Spinal cord (tissue), 10 donors: ENCODE results near the gene LDLRAD1. TPM values are rescaled to one million over a fixed set of nuclear protein-coding genes. Genes with fewer than 3 reads are reported as not detected.
A peak's percentile ranks its signal among the peaks of the same experiment; 100 is the strongest.
"Not testable (repeated sequence)": the region's sequence is repeated elsewhere in the genome, so short reads cannot be mapped to it uniquely, and the experiment has no call there.

Source experiments
- DNase-seq, 6 donors: peaks; one replicate each; pipeline versions ENCODE4 v3.0.0 to v3.0.0-alpha.2; 2013 to 2015; ENCODE audit warnings: low spot score in 6 of 6, low read depth in 4 of 6
- H3K27ac ChIP-seq: one replicate; pipeline ENCODE4 v1.5.1; 2013; ENCODE audit warnings: low read depth, low read length, control low read depth
- H3K27me3 ChIP-seq: one replicate; pipeline ENCODE4 v1.6.1; 2013; ENCODE audit warnings: low read length; ENCODE audit not compliant: control insufficient read depth, insufficient read depth
- H3K36me3 ChIP-seq: one replicate; pipeline ENCODE4 v1.6.1; 2013; ENCODE audit warnings: low read length; ENCODE audit not compliant: control insufficient read depth, insufficient read depth
- H3K4me1 ChIP-seq: one replicate; pipeline ENCODE4 v1.6.1; 2013; ENCODE audit warnings: low read length; ENCODE audit not compliant: control insufficient read depth, insufficient read depth
- H3K4me3 ChIP-seq: one replicate; pipeline ENCODE4 v1.5.1; 2013; ENCODE audit warnings: low read depth, low read length, control low read depth
- H3K9me3 ChIP-seq: one replicate; pipeline ENCODE4 v1.6.1; 2013; ENCODE audit warnings: low read length; ENCODE audit not compliant: control insufficient read depth, insufficient read depth
- WGBS: methylation state at CpG from one replicate; pipeline ENCODE4 v1.1.5; 2013; ENCODE audit warnings: missing lambda C conversion rate; ENCODE audit not compliant: insufficient coverage; 5-methylcytosine and 5-hydroxymethylcytosine counted together
- polyA plus RNA-seq, 2 donors: library from polyadenylated mRNA; unstranded; fragments of 120-200 nt; gene quantifications; one replicate each; pipeline ENCODE4 v1.2.1, GENCODE V29; 2013; ENCODE audit not compliant: insufficient read length in 2 of 2
- total RNA-seq, 2 donors: library from RNA; depleted of rRNA in 1 of 2; stranded (reverse); fragments of 120-200 nt in 1 of 2; fragments of >200 nt in 1 of 2; gene quantifications; one replicate each; pipeline versions ENCODE4 v1.2.3 to v1.2.4, GENCODE V29; 2013 to 2014
- donor health status: healthy.

LDLRAD1 gene
- total and polyA plus RNA-seq, 4 donors: not detected

DNA sequence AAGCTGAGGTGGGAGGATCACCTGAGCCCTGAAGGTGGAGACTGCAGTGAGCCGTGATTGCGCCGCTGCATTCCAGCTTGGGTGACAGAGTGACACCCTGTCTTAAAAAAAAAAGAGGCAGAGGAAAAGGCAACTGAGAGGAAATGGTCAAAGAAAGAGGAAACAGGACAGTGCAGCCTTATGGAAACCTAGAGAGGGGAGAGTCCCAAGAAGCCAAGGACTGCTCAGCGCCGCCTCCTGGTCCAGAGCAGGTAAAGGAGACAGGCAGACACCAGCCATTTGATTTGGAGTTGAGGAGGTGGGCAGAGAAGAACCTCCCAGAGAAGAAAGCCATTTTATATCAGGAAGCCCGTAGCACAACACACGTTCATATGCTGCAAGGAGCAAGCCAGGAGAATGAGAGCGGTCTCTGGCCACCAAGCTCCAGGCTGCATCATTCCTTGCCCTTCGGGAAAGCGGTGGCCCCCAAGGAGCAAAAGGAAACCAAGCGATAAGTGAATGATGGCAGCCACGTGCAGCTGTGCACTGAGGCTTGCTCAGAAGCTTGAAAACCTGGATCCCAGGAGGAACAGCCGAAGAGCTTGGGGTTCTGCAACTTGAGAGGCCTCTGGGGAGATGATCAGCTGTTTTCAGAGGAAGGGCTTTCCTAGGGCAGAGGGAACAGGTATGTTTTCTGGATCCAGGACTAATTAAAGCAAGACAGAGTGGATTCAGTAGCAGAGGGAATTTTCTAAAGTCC, 38.1 kb downstream of the LDLRAD1 start:
- Histone ChIP-seq H3K4me1 (peaks cover 13% of the 10 kb centered on the region), H3K36me3 (peaks cover 5% of the 10 kb centered on the region), H3K4me3 (no peak overlapping the region), H3K27me3 (no peaks in the 10 kb centered on the region), H3K27ac (no peak overlapping the region), H3K9me3 (no peaks in the 10 kb centered on the region)
- peak in 1 of 6 donors; percentile 34 for DNase-seq
- WGBS: 81% methylated on average over 13 of the region's 13 CpGs

DNA sequence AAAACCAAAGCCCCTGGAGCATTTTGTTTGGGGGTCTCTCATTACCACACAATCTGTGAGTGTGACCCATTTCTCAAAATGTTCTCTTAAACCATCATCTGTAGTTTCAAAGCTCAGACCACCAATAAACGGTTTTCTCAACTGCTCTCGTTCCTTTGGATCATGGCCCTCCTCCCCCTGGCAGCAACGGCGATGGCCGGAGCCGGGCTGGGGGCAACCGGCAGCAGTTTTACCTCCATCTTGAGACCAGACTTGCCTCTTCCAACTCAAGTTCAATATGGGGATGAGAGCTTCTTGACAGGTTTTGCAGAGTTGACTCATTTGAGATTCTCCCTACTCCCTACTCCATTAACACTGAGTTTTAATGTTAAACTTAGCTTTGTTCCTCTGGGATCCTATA, 42.1 kb downstream of the LDLRAD1 start:
- H3K27me3 ChIP-seq: no peaks in the 10 kb centered on the region
- H3K4me3 ChIP-seq: no peak overlapping the region
- peaks cover 4% of the 10 kb centered on the region for H3K4me1 ChIP-seq
- DNase-seq: no peak
- H3K36me3 ChIP-seq: peaks cover 8% of the 10 kb centered on the region
- no peak overlapping the region for H3K27ac ChIP-seq
- no peaks in the 10 kb centered on the region for H3K9me3 ChIP-seq
- 96% methylated on average over 2 of the region's 7 CpGs for WGBS

DNA sequence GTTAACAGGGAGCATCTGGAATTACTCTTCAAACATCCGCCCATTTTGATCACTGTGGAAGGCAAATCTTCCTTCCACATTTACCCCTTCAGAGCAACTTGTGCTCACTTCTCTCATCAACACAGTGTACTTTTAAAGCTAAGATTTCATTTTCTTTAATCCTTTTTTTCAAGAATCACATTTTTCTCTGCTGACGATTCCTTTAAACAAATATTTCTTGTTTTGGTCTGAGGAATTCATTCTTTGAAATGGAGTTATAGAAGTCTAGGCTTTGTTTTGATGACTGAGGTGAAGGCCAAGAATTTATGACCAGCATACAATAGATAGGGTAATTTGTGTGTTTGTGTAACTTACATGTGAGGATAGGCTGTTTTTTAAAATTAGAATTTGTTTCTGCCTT, 46.3 kb downstream of the LDLRAD1 start:
- Histone ChIP-seq H3K9me3 (no peaks in the 10 kb centered on the region), H3K27me3 (no peaks in the 10 kb centered on the region), H3K27ac (no peak overlapping the region), H3K36me3 (peaks cover 25% of the 10 kb centered on the region), H3K4me3 (no peak overlapping the region), H3K4me1 (no peaks in the 10 kb centered on the region)
- WGBS: 100% methylated on average over 1 of the region's 2 CpGs
- no peak for DNase-seq

DNA sequence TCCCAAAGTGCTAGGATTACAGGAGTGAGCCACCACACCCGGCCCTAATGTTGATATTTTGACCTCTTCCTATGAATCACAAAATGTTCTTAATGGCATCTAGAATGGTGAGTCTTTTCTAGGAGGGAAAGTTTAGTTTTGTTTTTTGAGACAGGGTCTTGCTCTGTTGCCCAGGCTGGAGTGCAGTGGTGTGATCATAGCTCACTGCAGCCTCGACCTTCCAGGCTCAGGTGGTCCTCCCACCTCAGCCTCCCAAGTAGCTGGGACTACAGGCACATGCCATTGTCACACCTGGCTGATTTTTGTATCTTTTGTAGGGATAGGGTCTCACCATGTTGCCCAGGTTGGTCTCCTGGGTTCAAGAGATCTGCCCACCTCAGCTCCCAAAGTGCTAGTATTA, 48.7 kb downstream of the LDLRAD1 start:
- not testable (repeated sequence) for H3K4me1 ChIP-seq, H3K27ac ChIP-seq, H3K9me3 ChIP-seq, DNase-seq, H3K4me3 ChIP-seq, H3K27me3 ChIP-seq
- 80% methylated on average over 1 of the region's 2 CpGs for WGBS
- peaks cover 28% of the 10 kb centered on the region for H3K36me3 ChIP-seq

DNA sequence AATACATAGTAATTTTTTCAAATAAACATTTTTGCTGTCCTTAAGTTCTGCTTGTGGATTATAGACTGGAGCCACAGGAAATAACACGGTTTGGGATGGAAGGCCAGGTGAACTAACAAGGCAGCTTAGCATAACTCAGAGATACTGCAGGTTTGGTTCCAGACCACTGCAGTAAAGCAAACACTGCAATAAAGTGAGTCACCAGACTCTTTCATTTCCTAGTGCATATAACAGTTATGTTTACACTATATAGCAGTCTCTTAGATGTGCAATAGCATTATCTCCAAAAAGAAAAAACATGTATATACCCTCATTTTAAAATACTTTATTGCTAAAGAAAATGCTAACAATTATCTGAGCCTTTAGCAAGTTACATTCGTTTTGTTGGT, 49.9 kb downstream of the LDLRAD1 start:
- H3K27me3 ChIP-seq: no peaks in the 10 kb centered on the region
- H3K4me3 ChIP-seq: no peak overlapping the region
- no peaks in the 10 kb centered on the region for H3K9me3 ChIP-seq
- 83% methylated on average over 1 of the region's 2 CpGs for WGBS
- no peak overlapping the region for H3K27ac ChIP-seq
- no peak for DNase-seq
- peaks cover 35% of the 10 kb centered on the region for H3K36me3 ChIP-seq
- H3K4me1 ChIP-seq: no peaks in the 10 kb centered on the region

DNA sequence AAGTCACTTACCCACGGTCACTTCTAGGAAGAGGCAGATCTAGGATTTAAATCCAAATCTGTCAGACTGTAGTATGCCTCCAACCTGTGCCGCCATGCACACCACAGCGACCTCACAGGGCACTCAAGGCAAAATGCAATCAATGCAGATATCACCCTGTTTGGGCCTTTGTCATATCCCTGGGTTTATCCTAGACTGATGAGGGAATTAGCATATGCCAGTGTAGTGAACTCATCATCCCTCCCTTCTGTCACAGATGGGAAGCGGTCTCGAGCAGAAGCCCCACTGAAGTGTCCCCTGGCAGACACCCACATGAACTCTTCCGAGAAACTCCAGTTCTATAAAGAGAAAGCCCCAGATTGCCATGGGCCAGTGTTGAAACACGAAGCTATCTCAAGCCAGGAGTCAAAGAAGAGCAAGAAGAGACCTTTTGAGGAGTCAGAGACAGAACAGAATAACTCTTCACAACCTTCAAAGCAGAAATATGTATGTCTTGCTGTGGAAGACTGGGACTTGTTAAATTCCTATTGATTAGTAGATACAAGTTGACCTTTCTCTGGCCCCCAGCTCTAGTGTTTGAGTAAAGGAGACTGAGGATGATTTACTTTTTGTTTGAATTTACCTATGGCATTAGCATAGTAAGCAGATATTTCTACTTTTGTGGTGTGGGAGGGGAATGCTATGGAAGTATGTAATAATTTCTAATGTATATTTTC, 50.4 kb downstream of the LDLRAD1 start:
- no peak for DNase-seq
- H3K36me3 ChIP-seq: peaks cover 39% of the 10 kb centered on the region
- H3K4me3 ChIP-seq: no peak overlapping the region
- no peaks in the 10 kb centered on the region for H3K27me3 ChIP-seq
- 83% methylated on average over 4 of the region's 7 CpGs for WGBS
- H3K4me1 ChIP-seq: no peaks in the 10 kb centered on the region
- H3K9me3 ChIP-seq: no peaks in the 10 kb centered on the region
- H3K27ac ChIP-seq: no peak overlapping the region

DNA sequence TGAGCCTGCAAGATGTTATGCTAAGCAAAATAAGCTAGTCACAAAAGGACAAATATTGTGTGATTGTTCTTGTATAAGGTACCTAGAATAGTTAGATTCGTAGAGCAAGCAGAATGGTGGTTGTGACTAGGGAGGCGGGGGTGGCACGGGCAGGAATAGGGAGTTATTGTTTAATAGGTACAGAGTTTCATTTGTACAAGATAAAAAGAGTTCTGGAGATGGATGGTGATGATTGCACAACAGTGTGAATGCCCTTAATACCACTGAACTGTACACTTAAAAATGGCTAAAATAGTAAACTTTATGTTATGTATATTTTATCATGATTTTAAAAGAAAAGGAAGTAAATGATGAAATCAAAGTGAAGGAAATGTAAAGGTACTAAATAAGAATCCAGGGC, 51.2 kb downstream of the LDLRAD1 start:
- H3K27ac ChIP-seq: no peak overlapping the region
- 74% methylated on average over 2 of the region's 3 CpGs for WGBS
- H3K9me3 ChIP-seq: no peaks in the 10 kb centered on the region
- no peaks in the 10 kb centered on the region for H3K4me1 ChIP-seq
- peaks cover 39% of the 10 kb centered on the region for H3K36me3 ChIP-seq
- no peak for DNase-seq
- no peak overlapping the region for H3K4me3 ChIP-seq
- no peaks in the 10 kb centered on the region for H3K27me3 ChIP-seq

DNA sequence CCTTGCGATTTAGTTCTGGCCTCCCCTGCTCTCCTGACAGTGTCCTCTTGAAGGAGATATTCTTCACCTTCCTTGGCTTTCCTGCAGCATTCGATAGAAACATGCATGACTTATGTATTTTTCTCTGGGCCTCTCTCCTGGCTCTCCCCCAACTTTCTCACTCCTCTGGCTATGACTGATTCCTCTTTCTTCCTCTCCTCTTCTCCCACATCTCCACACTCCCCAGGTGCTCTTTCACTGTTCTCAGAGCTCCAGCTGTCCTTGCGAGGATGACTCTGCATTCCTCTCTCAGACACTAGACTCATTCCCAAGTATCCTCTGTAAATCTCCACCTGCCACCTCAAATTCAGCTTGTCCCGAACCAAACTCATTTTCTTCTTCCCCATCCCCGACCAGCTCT, 53.9 kb downstream of the LDLRAD1 start:
- Histone ChIP-seq H3K36me3 (peaks cover 34% of the 10 kb centered on the region), H3K4me1 (no peaks in the 10 kb centered on the region), H3K9me3 (no peaks in the 10 kb centered on the region), H3K27ac (no peak overlapping the region), H3K4me3 (no peak overlapping the region), H3K27me3 (no peaks in the 10 kb centered on the region)
- 84% methylated on average over 5 of the region's 5 CpGs for WGBS
- no peak for DNase-seq

DNA sequence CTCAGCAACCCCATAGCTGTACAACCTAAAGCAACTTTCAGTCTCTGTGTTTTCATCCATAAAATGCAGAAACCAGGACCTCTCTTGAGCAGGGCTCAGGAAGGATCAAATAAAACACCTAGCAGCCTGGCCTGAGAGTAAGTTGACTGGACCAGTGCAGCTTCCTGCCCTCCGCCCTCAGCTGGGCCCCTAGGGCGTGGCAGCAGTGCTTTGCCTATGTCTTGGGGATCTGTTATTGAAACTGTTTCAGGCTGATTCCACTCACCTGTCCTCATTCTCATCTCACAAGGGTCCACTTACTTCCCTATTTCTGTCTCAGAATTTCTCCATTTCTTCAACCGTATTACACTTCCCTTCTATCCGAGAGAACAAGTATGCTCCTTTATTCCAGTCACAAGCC, 54.5 kb downstream of the LDLRAD1 start:
- H3K9me3 ChIP-seq: no peaks in the 10 kb centered on the region
- 92% methylated on average over 3 of the region's 4 CpGs for WGBS
- H3K36me3 ChIP-seq: peaks cover 38% of the 10 kb centered on the region
- H3K4me1 ChIP-seq: no peaks in the 10 kb centered on the region
- H3K4me3 ChIP-seq: no peak overlapping the region
- H3K27me3 ChIP-seq: no peaks in the 10 kb centered on the region
- no peak for DNase-seq
- H3K27ac ChIP-seq: no peak overlapping the region

DNA sequence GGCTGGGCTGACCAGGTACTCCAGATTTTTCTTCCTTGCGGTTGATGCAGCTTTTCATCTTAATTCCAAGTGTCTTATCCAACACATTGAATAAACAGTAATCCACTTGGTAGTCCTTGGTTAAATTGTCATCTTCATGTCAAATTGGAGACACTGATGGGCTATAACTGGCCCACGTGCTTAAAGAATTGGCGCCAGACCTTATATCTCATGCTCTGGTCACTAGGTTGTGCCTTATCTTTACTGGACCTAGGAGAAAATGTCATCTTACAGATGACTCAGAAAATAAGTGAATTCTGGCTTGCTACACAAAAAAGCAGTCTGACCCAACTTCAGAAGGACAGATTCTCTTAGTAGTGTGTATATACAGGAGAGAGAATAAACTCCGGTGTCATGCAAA, 55.6 kb downstream of the LDLRAD1 start:
- Histone ChIP-seq H3K27ac (no peak overlapping the region), H3K9me3 (no peaks in the 10 kb centered on the region), H3K4me1 (no peaks in the 10 kb centered on the region), H3K4me3 (no peak overlapping the region), H3K27me3 (no peaks in the 10 kb centered on the region), H3K36me3 (peaks cover 31% of the 10 kb centered on the region)
- 100% methylated on average over 1 of the region's 4 CpGs for WGBS
- no peak for DNase-seq
